HG03108 (cell line): ENCODE measurements around the gene MYO3A.
"Not testable (repeated sequence)": the region's sequence is repeated elsewhere in the genome, so short reads cannot be mapped to it uniquely, and the experiment has no call there.

Source experiments
- ATAC-seq: cut with Tn5 transposase; IDR thresholded peaks from one replicate; pipeline ENCODE4 v1.9.1; 2021; ENCODE audit warnings: moderate library complexity; ENCODE audit not compliant: unreplicated experiment

The MYO3A gene

GRCh38 chr10:25982107-25982506 lies 48.1 kb downstream of the MYO3A start:
- ATAC-seq: no peak

GRCh38 chr10:25988583-25988982 lies 54.6 kb downstream of the MYO3A start:
- ATAC-seq: no peak

- ATAC-seq: no peak
Observed at GRCh38 chr10:25989951-25990350, 55.9 kb downstream of the MYO3A start.

GRCh38 chr10:25999295-25999981 lies 65.4 kb downstream of the MYO3A start:
- ATAC-seq: no peak

GRCh38 chr10:26000971-26001370 lies 66.9 kb downstream of the MYO3A start:
- ATAC-seq: no peak

- not testable (repeated sequence) for ATAC-seq
Observed at GRCh38 chr10:26002466-26002865, 68.4 kb downstream of the MYO3A start.

- no peak for ATAC-seq
Observed at GRCh38 chr10:26015092-26015491, 81.1 kb downstream of the MYO3A start.

- no peak for ATAC-seq
Observed at GRCh38 chr10:26022831-26023230, 88.8 kb downstream of the MYO3A start.

GRCh38 chr10:26024303-26024702 lies 90.3 kb downstream of the MYO3A start:
- no peak for ATAC-seq

GRCh38 chr10:26025523-26025922 lies 91.5 kb downstream of the MYO3A start:
- no peak for ATAC-seq

GRCh38 chr10:26029858-26030257 lies 95.8 kb downstream of the MYO3A start:
- ATAC-seq: no peak

- no peak for ATAC-seq
Observed at GRCh38 chr10:26031300-26031699, 97.3 kb downstream of the MYO3A start.

GRCh38 chr10:26043469-26043868 lies 109.4 kb downstream of the MYO3A start:
- no peak for ATAC-seq

GRCh38 chr10:26044141-26044749 lies 110.2 kb downstream of the MYO3A start:
- ATAC-seq: no peak

GRCh38 chr10:26046073-26046700 lies 112.2 kb downstream of the MYO3A start:
- no peak for ATAC-seq

- no peak for ATAC-seq
Observed at GRCh38 chr10:26048756-26049155, 114.7 kb downstream of the MYO3A start.

GRCh38 chr10:26052326-26052725 lies 118.3 kb downstream of the MYO3A start:
- ATAC-seq: no peak

GRCh38 chr10:26057466-26057865 lies 123.4 kb downstream of the MYO3A start:
- no peak for ATAC-seq

GRCh38 chr10:26064106-26064505 lies 130.1 kb downstream of the MYO3A start:
- ATAC-seq: no peak

- no peak for ATAC-seq
Observed at GRCh38 chr10:26067680-26068079, 133.7 kb downstream of the MYO3A start.

- not testable (repeated sequence) for ATAC-seq
Observed at GRCh38 chr10:26080971-26081370, 146.9 kb downstream of the MYO3A start.

GRCh38 chr10:26081459-26081858 lies 147.4 kb downstream of the MYO3A start:
- no peak for ATAC-seq
